Fibroblast of lung (primary cell): Measurements from ENCODE around the gene PIP5KL1. TPM values are rescaled to one million over a fixed set of nuclear protein-coding genes. Genes with fewer than 3 reads are reported as not detected.
A peak's percentile ranks its signal among the peaks of the same experiment; 100 is the strongest.

ENCODE experiments used
- DNase-seq, 2 donors: peaks; one replicate each; pipeline versions ENCODE4 v3.0.0 to v3.0.0-alpha.2; 2010; ENCODE audit warnings: low read depth in 2 of 2
- H2AFZ ChIP-seq: 2 replicates; pipeline ENCODE4 v1.5.1; 2012; ENCODE audit warnings: low read length, control low read depth, inconsistent platforms
- H3K27ac ChIP-seq: 2 replicates; pipeline ENCODE4 v1.5.1; 2011; ENCODE audit warnings: low read length, control low read depth; ENCODE audit not compliant: insufficient read depth
- H3K27me3 ChIP-seq: 2 replicates; pipeline ENCODE4 v1.5.1; 2011; ENCODE audit warnings: mild to moderate bottlenecking, low read length; ENCODE audit not compliant: control insufficient read depth, insufficient read depth
- H3K36me3 ChIP-seq: 2 replicates; pipeline ENCODE4 v1.5.1; 2011; ENCODE audit warnings: low read length; ENCODE audit not compliant: control insufficient read depth, insufficient read depth
- H3K4me1 ChIP-seq: 2 replicates; pipeline ENCODE4 v1.5.1; 2011; ENCODE audit warnings: low read length; ENCODE audit not compliant: control insufficient read depth, insufficient read depth; ENCODE audit errors: extremely low read depth
- H3K4me2 ChIP-seq: 2 replicates; pipeline ENCODE4 v1.5.1; 2011; ENCODE audit warnings: low read length, control low read depth; ENCODE audit not compliant: insufficient read depth; ENCODE audit errors: extremely low read depth
- H3K4me3 ChIP-seq, 4 experiments: fragments of 200-600 bp in 1 of 4; sonication (generic) in 1 of 4; replicated peaks in 1 of 4; 2 replicates each; pipeline ENCODE4 v1.5.1; 2011 to 2016; ENCODE audit warnings: low read length in 4 of 4, low read depth in 3 of 4, mild to moderate bottlenecking in 3 of 4, control low read depth in 2 of 4, inconsistent platforms in 1 of 4, mixed read lengths in 1 of 4; ENCODE audit not compliant: insufficient read depth in 1 of 4; ENCODE audit errors: control extremely low read depth in 1 of 4
- H3K79me2 ChIP-seq: 2 replicates; pipeline ENCODE4 v1.5.1; 2012; ENCODE audit warnings: mild to moderate bottlenecking, low read length, inconsistent platforms; ENCODE audit not compliant: control insufficient read depth, insufficient read depth
- H3K9ac ChIP-seq: 2 replicates; pipeline ENCODE4 v1.5.1; 2011; ENCODE audit warnings: mild to moderate bottlenecking, low read length, control low read depth; ENCODE audit not compliant: insufficient read depth
- H3K9me3 ChIP-seq: 2 replicates; pipeline ENCODE4 v1.5.1; 2012; ENCODE audit warnings: low read depth, low read length; ENCODE audit not compliant: control insufficient read depth, insufficient read depth
- H4K20me1 ChIP-seq: 2 replicates; pipeline ENCODE4 v1.5.1; 2011; ENCODE audit warnings: low read length; ENCODE audit not compliant: control insufficient read depth, insufficient read depth; ENCODE audit errors: extremely low read depth
- CTCF ChIP-seq, 2 donors: IDR thresholded peaks in 1 of 2; conservative IDR thresholded peaks in 1 of 2; 1 replicate in 1 of 2; 2 replicates in 1 of 2; pipeline ENCODE4 v1.5.1; 2011 to 2012; ENCODE audit warnings: low read length in 2 of 2, control low read depth in 1 of 2, inconsistent platforms in 1 of 2, low read depth in 1 of 2, mild to moderate bottlenecking in 1 of 2
- EZH2 ChIP-seq: IDR thresholded peaks from 2 replicates; pipeline ENCODE4 v1.5.1; 2012; ENCODE audit warnings: low read length, control low read depth, mild to moderate bottlenecking; ENCODE audit errors: missing control alignments
- polyA plus RNA-seq, 2 donors: library from polyadenylated mRNA; depleted of rRNA in 1 of 2; stranded (reverse) in 1 of 2; unstranded in 1 of 2; fragments of >200 nt; gene quantifications; 2 replicates each; pipeline ENCODE4 v1.2.1, GENCODE V29; 2011 to 2012; ENCODE audit warnings: missing spikeins in 1 of 2
- total RNA-seq: library from RNA; depleted of rRNA; stranded (reverse); fragments of >200 nt; gene quantifications from 2 replicates; pipeline ENCODE4 v1.2.1, GENCODE V29; 2014

Gene PIP5KL1
- total and polyA plus RNA-seq, 2 donors (not counting 1 experiment from before 2014, with no cell fraction given): 1.9 to 2.5 TPM

- peak overlapping the region; percentile 60 for H3K27ac ChIP-seq
- no peak overlapping the region for H3K9ac ChIP-seq
- H3K27me3 ChIP-seq: no peaks in the 10 kb centered on the region
- H3K4me2 ChIP-seq: peak overlapping the region; percentile 66
- TF ChIP-seq CTCF (conservative IDR thresholded peaks at IDR 0.05 in 1 of 2, IDR thresholded peaks at IDR 0.05 in 1 of 2; ENCODE audit: low read depth in 1 of 2, low read length in 2 of 2) (no peak), EZH2 (no peak)
- peaks cover 34% of the 10 kb centered on the region for H3K36me3 ChIP-seq
- H2AFZ ChIP-seq: no peak overlapping the region
- peaks cover 20% of the 10 kb centered on the region for H3K79me2 ChIP-seq
- peaks cover 17% of the 10 kb centered on the region for H3K4me1 ChIP-seq
- DNase-seq: no peak
- H3K4me3 ChIP-seq: peak overlapping the region in 3 of 4 experiments; percentile 4 to 48 (median 24)
- H3K9me3 ChIP-seq: no peaks in the 10 kb centered on the region
- no peaks in the 10 kb centered on the region for H4K20me1 ChIP-seq
These were observed 34.0 kb downstream of the PIP5KL1 start for GRCh38 chr9:127896395-127897192.

- H3K27me3 ChIP-seq: no peaks in the 10 kb centered on the region
- DNase-seq: no peak
- no peak overlapping the region for H3K9ac ChIP-seq
- no peak overlapping the region for H3K4me3 ChIP-seq
- no peak for TF ChIP-seq CTCF (conservative IDR thresholded peaks at IDR 0.05 in 1 of 2, IDR thresholded peaks at IDR 0.05 in 1 of 2; ENCODE audit: low read depth in 1 of 2, low read length in 2 of 2)
- no peak for TF ChIP-seq EZH2
- H2AFZ ChIP-seq: no peak overlapping the region
- H3K27ac ChIP-seq: no peak overlapping the region
- H4K20me1 ChIP-seq: no peaks in the 10 kb centered on the region
- no peak overlapping the region for H3K4me2 ChIP-seq
- H3K79me2 ChIP-seq: peaks cover 20% of the 10 kb centered on the region
- peaks cover 17% of the 10 kb centered on the region for H3K4me1 ChIP-seq
- H3K36me3 ChIP-seq: peaks cover 37% of the 10 kb centered on the region
- H3K9me3 ChIP-seq: no peaks in the 10 kb centered on the region
These were observed 34.8 kb downstream of the PIP5KL1 start for GRCh38 chr9:127895811-127896210.

- Histone ChIP-seq H3K4me2 (no peak overlapping the region), H3K36me3 (peaks cover 46% of the 10 kb centered on the region), H4K20me1 (no peaks in the 10 kb centered on the region), H3K4me1 (peaks cover 11% of the 10 kb centered on the region), H3K27ac (no peak overlapping the region), H3K27me3 (no peaks in the 10 kb centered on the region), H3K79me2 (peaks cover 15% of the 10 kb centered on the region), H3K9me3 (no peaks in the 10 kb centered on the region), H3K9ac (no peak overlapping the region), H2AFZ (no peak overlapping the region), H3K4me3 (no peak overlapping the region)
- no peak for DNase-seq
- no peak for TF ChIP-seq EZH2
- TF ChIP-seq CTCF (conservative IDR thresholded peaks at IDR 0.05 in 1 of 2, IDR thresholded peaks at IDR 0.05 in 1 of 2; ENCODE audit: low read depth in 1 of 2, low read length in 2 of 2): no peak
These were observed 37.2 kb downstream of the PIP5KL1 start for GRCh38 chr9:127893392-127893791.
